CD4-positive, alpha-beta T cell treated with Interleukin-1 beta for 1 hour (primary cell): Measurements from ENCODE around the gene ZNF660.

Source experiments
- DNase-seq, 2 donors: peaks; one replicate each; pipeline ENCODE4 v3.0.0-alpha.2; 2020 to 2022

Gene ZNF660

GRCh38 chr3:44642337-44642736 lies 57.6 kb downstream of the ZNF660 start:
- DNase-seq = no peak

- DNase-seq = no peak
Measured at GRCh38 chr3:44643024-44643423, 58.3 kb downstream of the ZNF660 start.

- no peak for DNase-seq
Measured at GRCh38 chr3:44647771-44648170, 63.0 kb downstream of the ZNF660 start.

- peak; percentile 30 to 56 for DNase-seq
Measured at GRCh38 chr3:44648564-44649229, 63.9 kb downstream of the ZNF660 start, which contains the start of gene ZNF35. ZNF35 (plus strand) TSS chr3:44648732; CDS start chr3:44651068, 2,336 bp downstream.
